ENCODE data around the gene LY9. TPM values are rescaled to one million over a fixed set of nuclear protein-coding genes. Genes with fewer than 3 reads are reported as not detected.

Gene LY9
- total and polyA plus RNA-seq, 2 of the 13 experiments (the other 11 are each of a cell fraction or from before 2014, with no cell fraction given): not detected

- 43% methylated on average over 2 of the region's 2 CpGs for WGBS (ENCODE audit: low lambda C conversion rate)
- BruUV-seq (replicated peaks): no TSS peak
- DNase-seq (ENCODE audit: low spot score): no peak
- H3K79me2 ChIP-seq (ENCODE audit: insufficient read depth, low read length): no peaks in the 10 kb centered on the region
- no peak for ATAC-seq
- no peak for FAIRE-seq
- in situ Hi-C loops (cut with HindIII; ENCODE audit: extremely low pct_ligation_motif_present, low pct_unique_long_range_greater_than_20kb) (no loop called here), intact Hi-C loops (cut with micrococcal nuclease; ENCODE audit: unreplicated experiment) (no loop called here)
- H3K36me3 ChIP-seq (replicated peaks in 1 of 2; ENCODE audit: control insufficient read depth in 1 of 2, insufficient read depth in 2 of 2, low read length in 2 of 2): no peaks in the 10 kb centered on the region
- TF ChIP-seq E2F5 (CRISPR knock-in tag; conservative IDR thresholded peaks at IDR 0.05): no peak
- no peak for TF ChIP-seq ZNF672 (CRISPR knock-in tag; IDR thresholded peaks at IDR 0.05)
- TF ChIP-seq TCF7 (IDR thresholded peaks at IDR 0.05; ENCODE audit: low read depth): no peak
- no peak for TF ChIP-seq ZMYM4 (CRISPR knock-in tag; IDR thresholded peaks at IDR 0.05)
- TF ChIP-seq SMC3 (IDR thresholded peaks at IDR 0.05; ENCODE audit: low read length): no peak
- H3K27me3 ChIP-seq (ENCODE audit: control insufficient read depth in 1 of 2, insufficient read depth in 2 of 2, low read length in 2 of 2): no peaks in the 10 kb centered on the region
- H3K4me2 ChIP-seq (ENCODE audit: low read depth, low read length): no peak overlapping the region
- H3K27ac ChIP-seq (ENCODE audit: extremely low read length, insufficient read depth, low read length): no peak overlapping the region
- H3K4me3 ChIP-seq (replicated peaks in 1 of 3; ENCODE audit: insufficient read depth in 1 of 3, low read depth in 2 of 3, low read length in 3 of 3): no peak overlapping the region
- H3K9me3 ChIP-seq (ENCODE audit: low read length): no peaks in the 10 kb centered on the region
- H2AFZ ChIP-seq (ENCODE audit: low read length): no peak overlapping the region
- ChIA-PET POLR2A (no interaction called here), CTCF (ENCODE audit: low intra/inter-chr PET ratio, low total read pairs) (no interaction called here)
- H3K9ac ChIP-seq (ENCODE audit: insufficient read depth, low read depth, low read length): no peak overlapping the region
- H3K4me1 ChIP-seq (ENCODE audit: insufficient read depth, low read length): no peaks in the 10 kb centered on the region
- H4K20me1 ChIP-seq (ENCODE audit: insufficient read depth, low read length): no peaks in the 10 kb centered on the region
Observed at GRCh38 chr1:160756849-160757201, 39.1 kb upstream of the LY9 start.

GRCh38 chr1:160758521-160758920 is 37.5 kb upstream of the LY9 start:
- no peaks in the 10 kb centered on the region for H3K4me1 ChIP-seq (ENCODE audit: insufficient read depth, low read length)
- H3K9me3 ChIP-seq (ENCODE audit: low read length): no peaks in the 10 kb centered on the region
- TF ChIP-seq ZNF615 (CRISPR knock-in tag; IDR thresholded peaks at IDR 0.05; ENCODE audit: borderline replicate concordance): no peak
- TF ChIP-seq ZFY (CRISPR knock-in tag; IDR thresholded peaks at IDR 0.05): no peak
- ATAC-seq (no peak), FAIRE-seq (no peak), DNase-seq (ENCODE audit: low spot score) (no peak)
- WGBS (ENCODE audit: low lambda C conversion rate): 65% methylated on average over 2 of the region's 2 CpGs
- H3K36me3 ChIP-seq (replicated peaks in 1 of 2; ENCODE audit: control insufficient read depth in 1 of 2, insufficient read depth in 2 of 2, low read length in 2 of 2): no peaks in the 10 kb centered on the region
- no peaks in the 10 kb centered on the region for H4K20me1 ChIP-seq (ENCODE audit: insufficient read depth, low read length)
- H3K9ac ChIP-seq (ENCODE audit: insufficient read depth, low read depth, low read length): no peak overlapping the region
- ChIA-PET POLR2A (no interaction called here), CTCF (ENCODE audit: low intra/inter-chr PET ratio, low total read pairs) (no interaction called here)
- H2AFZ ChIP-seq (ENCODE audit: low read length): no peak overlapping the region
- no peaks in the 10 kb centered on the region for H3K79me2 ChIP-seq (ENCODE audit: insufficient read depth, low read length)
- no peak overlapping the region for H3K4me3 ChIP-seq (replicated peaks in 1 of 3; ENCODE audit: insufficient read depth in 1 of 3, low read depth in 2 of 3, low read length in 3 of 3)
- H3K27ac ChIP-seq (ENCODE audit: extremely low read length, insufficient read depth, low read length): no peak overlapping the region
- in situ Hi-C loops (cut with HindIII; ENCODE audit: extremely low pct_ligation_motif_present, low pct_unique_long_range_greater_than_20kb): no loop called here
- BruUV-seq (replicated peaks): no TSS peak
- no peak overlapping the region for H3K4me2 ChIP-seq (ENCODE audit: low read depth, low read length)
- H3K27me3 ChIP-seq (ENCODE audit: control insufficient read depth in 1 of 2, insufficient read depth in 2 of 2, low read length in 2 of 2): no peaks in the 10 kb centered on the region
- intact Hi-C loops (cut with micrococcal nuclease; ENCODE audit: unreplicated experiment): no loop called here

All from HepG2 (cell line).